ENCODE data around the gene TBC1D22A. TPM values are rescaled to one million over a fixed set of nuclear protein-coding genes. Genes with fewer than 3 reads are reported as not detected.
"Not testable (repeated sequence)": the region's sequence is repeated elsewhere in the genome, so short reads cannot be mapped to it uniquely, and the experiment has no call there.

The TBC1D22A gene
- total and polyA plus RNA-seq, 4 donors = 4.1 to 12.4 (median 8.4) TPM

DNA sequence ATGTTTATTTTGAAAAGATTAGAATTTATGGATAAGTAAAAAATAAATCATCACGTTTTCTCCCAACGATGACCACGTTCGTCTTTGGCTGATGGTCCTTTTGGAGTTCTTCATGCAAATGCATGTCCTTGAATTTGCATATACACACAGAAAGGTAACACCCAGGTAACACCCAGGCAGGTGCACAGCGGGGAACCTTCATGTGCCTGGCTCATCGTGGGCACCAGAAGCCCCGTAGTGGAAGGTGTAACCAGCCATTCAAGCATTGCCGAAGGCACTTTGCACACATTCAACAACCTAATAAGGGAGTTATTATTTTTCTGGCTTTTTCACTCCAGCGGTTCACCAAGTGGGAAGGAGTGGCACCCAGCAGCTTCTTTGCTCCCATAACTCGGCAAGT is 404.6 kb downstream of the TBC1D22A start:
- Histone ChIP-seq H3K9me3 (ENCODE audit: control insufficient read depth in 4 of 4, low read length in 3 of 4) (no peaks in the 10 kb centered on the region), H3K4me1 (ENCODE audit: control insufficient read depth in 4 of 4, insufficient read depth in 4 of 4, low read length in 3 of 4) (no peaks in the 10 kb centered on the region), H3K36me3 (ENCODE audit: control insufficient read depth in 4 of 4, insufficient read depth in 3 of 4, low read depth in 1 of 4, low read length in 3 of 4) (peaks cover 0 to 3% (median 0%) of the 10 kb centered on the region in 4 donors), H3K4me3 (ENCODE audit: low read depth in 1 of 3, low read length in 3 of 3) (no peak overlapping the region), H3K27me3 (ENCODE audit: control insufficient read depth in 4 of 4, insufficient read depth in 4 of 4, low read length in 3 of 4) (no peaks in the 10 kb centered on the region), H3K9ac (ENCODE audit: low read depth in 1 of 2, low read length in 2 of 2) (no peak overlapping the region), H3K27ac (ENCODE audit: low read depth in 1 of 2, low read length in 2 of 2) (no peak overlapping the region)
- DNase-seq (ENCODE audit: low spot score) = no peak
- no peak for TF ChIP-seq FOXA2 (IDR thresholded peaks at IDR 0.05)
- WGBS = 97% methylated on average over 10 of the region's 10 CpGs

DNA sequence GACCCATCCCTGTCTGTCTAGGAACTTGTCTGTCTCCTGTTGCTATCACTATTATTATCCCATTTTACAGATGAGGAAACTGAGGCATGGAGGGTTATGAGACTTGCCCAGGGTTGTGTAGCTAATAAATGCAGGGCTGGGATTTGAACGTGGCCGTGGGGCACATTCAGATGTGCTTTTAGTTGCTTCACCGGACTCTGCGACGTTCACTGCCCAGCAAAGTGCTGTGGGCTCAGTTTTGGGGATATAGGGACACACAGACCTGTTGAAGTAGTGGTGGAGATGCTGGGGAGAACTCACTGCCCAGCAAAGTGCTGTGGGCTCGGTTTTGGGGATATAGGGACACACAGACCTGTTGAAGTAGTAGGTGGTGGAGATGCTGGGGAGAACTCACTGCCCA is 405.5 kb downstream of the TBC1D22A start:
- not testable (repeated sequence) for H3K4me1 ChIP-seq (ENCODE audit: control insufficient read depth in 4 of 4, insufficient read depth in 4 of 4, low read length in 3 of 4); H3K27ac ChIP-seq (ENCODE audit: low read depth in 1 of 2, low read length in 2 of 2); H3K36me3 ChIP-seq (ENCODE audit: control insufficient read depth in 4 of 4, insufficient read depth in 3 of 4, low read depth in 1 of 4, low read length in 3 of 4); H3K9ac ChIP-seq (ENCODE audit: low read depth in 1 of 2, low read length in 2 of 2); H3K9me3 ChIP-seq (ENCODE audit: control insufficient read depth in 4 of 4, low read length in 3 of 4); DNase-seq (ENCODE audit: low spot score); H3K4me3 ChIP-seq (ENCODE audit: low read depth in 1 of 3, low read length in 3 of 3); H3K27me3 ChIP-seq (ENCODE audit: control insufficient read depth in 4 of 4, insufficient read depth in 4 of 4, low read length in 3 of 4)
- WGBS = 97% methylated on average over 6 of the region's 6 CpGs

DNA sequence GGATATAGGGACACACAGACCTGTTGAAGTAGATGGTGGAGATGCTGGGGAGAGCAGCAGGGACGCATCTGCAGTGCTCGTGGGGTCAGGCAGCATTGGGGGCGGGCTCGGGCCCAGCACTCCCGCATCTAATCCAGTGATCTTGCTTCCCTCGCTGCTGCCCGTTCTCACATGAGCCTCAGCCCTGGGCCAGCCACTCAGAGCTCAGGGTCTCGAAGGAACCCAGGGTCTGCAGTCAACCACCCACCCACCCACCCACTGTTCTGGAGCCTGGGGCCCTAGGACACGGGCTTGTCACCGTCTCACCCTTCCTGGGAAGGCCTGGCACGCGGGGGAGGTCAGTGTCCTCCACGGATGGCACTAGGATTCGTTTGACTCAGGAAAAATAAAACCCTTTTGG is 406.0 kb downstream of the TBC1D22A start:
- 97% methylated on average over 14 of the region's 14 CpGs for WGBS
- no peak overlapping the region for H3K4me3 ChIP-seq (ENCODE audit: low read depth in 1 of 3, low read length in 3 of 3)
- H3K36me3 ChIP-seq (ENCODE audit: control insufficient read depth in 4 of 4, insufficient read depth in 3 of 4, low read depth in 1 of 4, low read length in 3 of 4) = peaks cover 0 to 3% (median 0%) of the 10 kb centered on the region in 4 donors
- H3K4me1 ChIP-seq (ENCODE audit: control insufficient read depth in 4 of 4, insufficient read depth in 4 of 4, low read length in 3 of 4) = no peaks in the 10 kb centered on the region
- no peak overlapping the region for H3K9ac ChIP-seq (ENCODE audit: low read depth in 1 of 2, low read length in 2 of 2)
- H3K27me3 ChIP-seq (ENCODE audit: control insufficient read depth in 4 of 4, insufficient read depth in 4 of 4, low read length in 3 of 4) = no peaks in the 10 kb centered on the region
- no peak overlapping the region for H3K27ac ChIP-seq (ENCODE audit: low read depth in 1 of 2, low read length in 2 of 2)
- TF ChIP-seq NR2F2 (IDR thresholded peaks at IDR 0.05) (no peak), HNF4G (IDR thresholded peaks at IDR 0.05) (no peak), SP1 (IDR thresholded peaks at IDR 0.05) (no peak), FOXA1 (IDR thresholded peaks at IDR 0.05) (no peak)
- TF ChIP-seq, protein P1, sequence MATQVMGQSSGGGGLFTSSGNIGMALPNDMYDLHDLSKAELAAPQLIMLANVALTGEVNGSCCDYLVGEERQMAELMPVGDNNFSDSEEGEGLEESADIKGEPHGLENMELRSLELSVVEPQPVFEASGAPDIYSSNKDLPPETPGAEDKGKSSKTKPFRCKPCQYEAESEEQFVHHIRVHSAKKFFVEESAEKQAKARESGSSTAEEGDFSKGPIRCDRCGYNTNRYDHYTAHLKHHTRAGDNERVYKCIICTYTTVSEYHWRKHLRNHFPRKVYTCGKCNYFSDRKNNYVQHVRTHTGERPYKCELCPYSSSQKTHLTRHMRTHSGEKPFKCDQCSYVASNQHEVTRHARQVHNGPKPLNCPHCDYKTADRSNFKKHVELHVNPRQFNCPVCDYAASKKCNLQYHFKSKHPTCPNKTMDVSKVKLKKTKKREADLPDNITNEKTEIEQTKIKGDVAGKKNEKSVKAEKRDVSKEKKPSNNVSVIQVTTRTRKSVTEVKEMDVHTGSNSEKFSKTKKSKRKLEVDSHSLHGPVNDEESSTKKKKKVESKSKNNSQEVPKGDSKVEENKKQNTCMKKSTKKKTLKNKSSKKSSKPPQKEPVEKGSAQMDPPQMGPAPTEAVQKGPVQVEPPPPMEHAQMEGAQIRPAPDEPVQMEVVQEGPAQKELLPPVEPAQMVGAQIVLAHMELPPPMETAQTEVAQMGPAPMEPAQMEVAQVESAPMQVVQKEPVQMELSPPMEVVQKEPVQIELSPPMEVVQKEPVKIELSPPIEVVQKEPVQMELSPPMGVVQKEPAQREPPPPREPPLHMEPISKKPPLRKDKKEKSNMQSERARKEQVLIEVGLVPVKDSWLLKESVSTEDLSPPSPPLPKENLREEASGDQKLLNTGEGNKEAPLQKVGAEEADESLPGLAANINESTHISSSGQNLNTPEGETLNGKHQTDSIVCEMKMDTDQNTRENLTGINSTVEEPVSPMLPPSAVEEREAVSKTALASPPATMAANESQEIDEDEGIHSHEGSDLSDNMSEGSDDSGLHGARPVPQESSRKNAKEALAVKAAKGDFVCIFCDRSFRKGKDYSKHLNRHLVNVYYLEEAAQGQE (IDR thresholded peaks at IDR 0.05) = no peak
- DNase-seq (ENCODE audit: low spot score) = no peak
- no peaks in the 10 kb centered on the region for H3K9me3 ChIP-seq (ENCODE audit: control insufficient read depth in 4 of 4, low read length in 3 of 4)

DNA sequence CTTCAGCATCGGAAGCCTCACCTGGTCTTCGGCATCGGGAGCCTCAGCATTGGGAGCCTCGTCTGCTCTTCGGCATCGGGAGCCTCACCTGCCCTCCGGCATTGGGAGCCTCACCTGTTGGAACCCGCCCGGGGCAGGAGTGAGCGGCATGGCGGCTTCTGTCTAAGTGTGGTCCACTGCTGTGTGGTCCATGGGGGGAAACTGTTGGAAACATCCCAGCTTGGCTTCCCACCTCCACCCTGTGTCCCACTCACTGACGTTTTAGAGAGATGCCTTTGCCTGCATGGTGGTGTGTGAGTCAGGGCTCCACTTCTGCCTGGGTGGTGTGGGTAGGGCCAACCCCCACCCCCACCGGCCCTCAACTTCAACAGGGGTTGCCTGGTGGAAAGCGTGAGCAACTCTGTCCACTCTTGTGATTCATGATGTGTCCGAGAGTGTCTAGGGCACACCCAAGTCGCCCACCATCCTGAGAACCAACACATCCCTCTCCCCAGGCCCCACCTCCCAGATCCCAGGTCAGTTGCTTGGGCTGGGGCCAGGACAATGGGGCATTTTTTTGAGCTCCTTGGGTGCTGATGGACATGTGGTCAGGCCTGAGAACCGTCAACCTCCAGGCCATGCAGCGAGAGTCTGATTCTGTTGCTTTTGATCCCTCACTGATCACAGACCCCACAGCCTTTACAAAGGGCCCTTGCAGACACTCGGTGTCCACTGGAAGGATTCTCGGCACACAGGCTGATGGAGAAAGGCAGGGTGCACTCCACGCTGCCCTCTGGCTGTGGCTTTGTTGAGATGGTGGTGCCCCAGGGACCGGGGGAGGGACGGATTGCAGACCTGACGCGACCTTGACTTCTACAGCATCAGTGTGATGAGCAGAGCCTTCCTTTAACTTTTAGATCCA is 406.7 kb downstream of the TBC1D22A start:
- 96% methylated on average over 25 of the region's 25 CpGs for WGBS
- Histone ChIP-seq H3K36me3 (ENCODE audit: control insufficient read depth in 4 of 4, insufficient read depth in 3 of 4, low read depth in 1 of 4, low read length in 3 of 4) (peaks cover 0 to 3% (median 0%) of the 10 kb centered on the region in 4 donors), H3K9me3 (ENCODE audit: control insufficient read depth in 4 of 4, low read length in 3 of 4) (no peaks in the 10 kb centered on the region), H3K27me3 (ENCODE audit: control insufficient read depth in 4 of 4, insufficient read depth in 4 of 4, low read length in 3 of 4) (no peaks in the 10 kb centered on the region), H3K4me3 (ENCODE audit: low read depth in 1 of 3, low read length in 3 of 3) (no peak overlapping the region), H3K27ac (ENCODE audit: low read depth in 1 of 2, low read length in 2 of 2) (no peak overlapping the region), H3K9ac (ENCODE audit: low read depth in 1 of 2, low read length in 2 of 2) (no peak overlapping the region), H3K4me1 (ENCODE audit: control insufficient read depth in 4 of 4, insufficient read depth in 4 of 4, low read length in 3 of 4) (no peaks in the 10 kb centered on the region)
- no peak for DNase-seq (ENCODE audit: low spot score)
- TF ChIP-seq RAD21 (IDR thresholded peaks at IDR 0.05) = peak in 1 of 2 donors; percentile 53
- TF ChIP-seq, protein P1 (IDR thresholded peaks at IDR 0.05) = no peak
